ENCODE measurements around the gene AMMECR1L.
"Not testable (repeated sequence)": the region's sequence is repeated elsewhere in the genome, so short reads cannot be mapped to it uniquely, and the experiment has no call there.

AMMECR1L gene

DNA sequence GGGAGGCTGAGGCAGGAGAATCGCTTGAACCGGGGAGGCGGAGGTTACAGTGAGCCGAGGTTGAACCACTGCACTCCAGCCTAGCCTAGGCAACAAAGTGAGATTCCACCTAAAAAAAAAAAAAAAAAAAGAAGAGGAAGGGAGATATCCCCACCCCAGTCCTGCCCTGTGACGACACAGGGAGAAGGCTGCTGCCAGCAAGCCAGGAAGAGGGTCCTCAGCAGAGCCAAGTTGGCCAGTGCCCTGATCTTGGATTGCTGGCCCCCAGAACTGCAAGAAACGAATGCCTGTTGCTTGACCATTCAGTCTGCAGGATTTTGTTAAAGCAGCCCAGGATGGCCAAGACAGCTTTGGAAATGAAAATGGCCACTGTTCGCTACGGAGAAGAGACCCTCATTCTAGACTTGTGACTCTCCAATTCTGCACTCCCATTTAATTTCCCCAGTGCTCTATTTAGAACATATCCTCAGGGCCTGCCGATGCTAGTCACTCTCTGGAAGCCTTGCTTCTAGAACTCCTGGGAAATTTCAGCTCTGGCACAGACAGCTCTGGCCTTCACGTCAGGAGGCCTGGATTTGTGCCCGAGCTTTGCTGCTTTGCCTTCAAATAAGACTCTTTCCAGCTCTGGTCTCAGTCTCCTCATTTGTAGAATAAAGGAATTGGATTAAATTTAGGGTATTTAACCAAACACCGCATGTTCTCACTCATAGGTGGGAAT lies 15.7 kb upstream of the AMMECR1L start:
- no peaks in the 10 kb centered on the region for H3K9me3 Mint-ChIP-seq
- H3K27ac Mint-ChIP-seq: no peak overlapping the region
- H3K4me3 Mint-ChIP-seq: no peak overlapping the region
- H3K4me1 Mint-ChIP-seq: no peaks in the 10 kb centered on the region
- no peak for TF ChIP-seq CTCF (IDR thresholded peaks at IDR 0.05; ENCODE audit: unreplicated experiment in 3 of 3)
- no peaks in the 10 kb centered on the region for H3K36me3 Mint-ChIP-seq (ENCODE audit: low read depth)
- H3K27me3 Mint-ChIP-seq (ENCODE audit: low read depth): peaks cover 14% of the 10 kb centered on the region

- Mint-ChIP-seq H3K27ac (no peak overlapping the region), H3K4me3 (no peak overlapping the region), H3K27me3 (ENCODE audit: low read depth) (no peaks in the 10 kb centered on the region), H3K9me3 (no peaks in the 10 kb centered on the region), H3K4me1 (peaks cover 7% of the 10 kb centered on the region), H3K36me3 (ENCODE audit: low read depth) (no peaks in the 10 kb centered on the region)
- TF ChIP-seq CTCF (IDR thresholded peaks at IDR 0.05; ENCODE audit: unreplicated experiment in 3 of 3): no peak
Observed at GRCh38 chr2:127897531-127898211, 11.9 kb upstream of the AMMECR1L start.

DNA sequence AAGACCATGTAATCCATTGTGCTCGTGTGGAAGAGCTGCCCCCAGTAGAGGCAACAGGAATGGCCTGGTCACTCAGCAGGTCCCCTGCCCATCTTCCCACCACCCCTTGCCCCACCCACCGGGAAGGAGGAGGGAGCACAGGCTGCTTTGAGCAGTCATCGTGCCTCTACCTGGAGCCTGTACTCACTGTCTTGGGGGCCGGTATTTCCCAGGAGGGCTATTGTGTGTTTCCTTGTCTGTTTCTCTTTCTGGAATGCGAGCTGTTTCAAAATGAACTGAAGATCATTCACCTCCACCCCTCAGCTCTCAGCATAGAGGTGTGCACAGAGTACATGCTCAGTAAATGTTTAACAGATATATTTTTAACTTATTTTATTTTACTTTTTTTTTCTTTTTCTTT lies 7.7 kb upstream of the AMMECR1L start:
- Mint-ChIP-seq H3K36me3 (ENCODE audit: low read depth) (no peaks in the 10 kb centered on the region), H3K4me1 (peaks cover 17% of the 10 kb centered on the region), H3K4me3 (no peak overlapping the region), H3K9me3 (no peaks in the 10 kb centered on the region), H3K27ac (peak overlapping the region in 2 of 3 experiments; percentile 28 to 49), H3K27me3 (ENCODE audit: low read depth) (no peaks in the 10 kb centered on the region)
- TF ChIP-seq CTCF (IDR thresholded peaks at IDR 0.05; ENCODE audit: unreplicated experiment in 3 of 3): no peak

DNA sequence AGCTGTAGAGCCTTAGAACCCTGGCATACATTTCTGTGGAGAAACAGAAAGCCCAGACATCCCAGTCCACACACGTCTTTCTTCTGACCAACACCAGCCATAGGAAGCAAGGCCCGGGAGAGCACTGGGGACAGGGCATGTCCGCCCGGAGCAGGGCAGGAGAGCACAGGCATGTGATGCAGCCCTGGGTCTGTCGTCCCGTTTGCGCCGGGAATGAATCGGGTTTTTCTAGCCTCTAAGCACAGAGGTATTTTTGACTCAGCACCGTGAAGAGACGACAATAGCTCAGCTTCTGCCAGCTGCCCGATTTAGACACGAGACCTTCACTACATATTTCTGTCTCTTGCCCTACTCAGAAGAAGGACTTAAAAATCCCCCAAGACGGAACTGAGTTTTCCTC lies 7.3 kb upstream of the AMMECR1L start:
- Mint-ChIP-seq H3K4me1 (peaks cover 19% of the 10 kb centered on the region), H3K9me3 (no peaks in the 10 kb centered on the region)
- no peak for TF ChIP-seq CTCF (IDR thresholded peaks at IDR 0.05; ENCODE audit: unreplicated experiment in 3 of 3)

DNA sequence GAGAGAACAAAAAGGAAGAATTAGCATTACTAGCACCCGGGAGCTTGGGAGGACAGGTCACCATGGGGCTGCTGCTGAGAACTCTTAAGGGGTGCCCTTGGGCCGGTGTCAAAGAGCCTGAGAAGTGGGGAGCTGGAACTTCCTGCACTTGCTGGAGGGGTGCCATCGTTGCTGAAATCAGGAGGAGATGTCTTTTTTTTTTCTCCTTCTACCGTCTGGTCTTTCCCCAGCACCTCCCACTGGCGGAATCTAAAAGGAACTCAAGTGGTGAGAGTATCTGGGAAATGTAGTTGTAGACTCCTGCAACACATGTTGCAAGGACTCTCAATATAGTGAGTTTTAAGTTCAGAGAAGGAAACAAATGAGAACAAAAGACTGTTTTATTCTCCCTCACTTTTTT lies 6.1 kb upstream of the AMMECR1L start:
- H3K27me3 Mint-ChIP-seq (ENCODE audit: low read depth): no peaks in the 10 kb centered on the region
- H3K4me1 Mint-ChIP-seq: peaks cover 30% of the 10 kb centered on the region
- H3K9me3 Mint-ChIP-seq: no peaks in the 10 kb centered on the region
- no peak overlapping the region for H3K4me3 Mint-ChIP-seq
- H3K36me3 Mint-ChIP-seq (ENCODE audit: low read depth): peaks cover 4% of the 10 kb centered on the region
- H3K27ac Mint-ChIP-seq: peak overlapping the region in 2 of 3 experiments; percentile 18 to 37
- TF ChIP-seq CTCF (IDR thresholded peaks at IDR 0.05; ENCODE audit: unreplicated experiment in 3 of 3): no peak

More for the DNA sequence above, 7.3 kb upstream of the AMMECR1L start:
- no peaks in the 10 kb centered on the region for H3K27me3 Mint-ChIP-seq (ENCODE audit: low read depth)
- peaks cover 2% of the 10 kb centered on the region for H3K36me3 Mint-ChIP-seq (ENCODE audit: low read depth)
- H3K4me3 Mint-ChIP-seq: no peak overlapping the region
- peak overlapping the region in 2 of 3 experiments; percentile 28 to 49 for H3K27ac Mint-ChIP-seq

GRCh38 chr2:127890756-127891155 lies 5.0 kb upstream of the AMMECR1L start:
- H3K9me3 Mint-ChIP-seq; H3K4me3 Mint-ChIP-seq; H3K27me3 Mint-ChIP-seq (ENCODE audit: low read depth); H3K36me3 Mint-ChIP-seq (ENCODE audit: low read depth): not testable (repeated sequence)
- Mint-ChIP-seq H3K4me1 (peaks cover 30% of the 10 kb centered on the region), H3K27ac (peak overlapping the region in 1 of 3 experiments; percentile 7)

All from nephron (organoid).